ENCODE data around the gene LRRC71.

- TF ChIP-seq CTCF (IDR thresholded peaks at IDR 0.05 in 8 of 11, conservative IDR thresholded peaks at IDR 0.05 in 3 of 11) (peak; percentile 24 to 82 (median 73)), POLR2A (IDR thresholded peaks at IDR 0.05) (no peak)
These were observed 30.4 kb upstream of the LRRC71 start for GRCh38 chr1:156889802-156890580.

Data from spleen (tissue), 7 donors.